Activated CD8-positive, alpha-beta memory T cell treated with anti-CD3 and anti-CD28 coated beads, Interleukin-2, amount 50 U/mL, for 48 hours (primary cell): ENCODE measurements around the gene ASB18.

Source experiments
- DNase-seq: peaks from one replicate; pipeline ENCODE4 v3.0.0-alpha.2; 2020

ASB18 gene

GRCh38 chr2:236240228-236240990, 23.8 kb downstream of the ASB18 start:
- DNase-seq = no peak

GRCh38 chr2:236239276-236240065, 24.7 kb downstream of the ASB18 start:
- DNase-seq = no peak

GRCh38 chr2:236238751-236239150, 25.5 kb downstream of the ASB18 start:
- no peak for DNase-seq

- no peak for DNase-seq
Measured at GRCh38 chr2:236237468-236238190, 26.6 kb downstream of the ASB18 start.

- DNase-seq = no peak
Measured at GRCh38 chr2:236236559-236237452, 27.4 kb downstream of the ASB18 start.

GRCh38 chr2:236229186-236229585, 35.0 kb downstream of the ASB18 start:
- no peak for DNase-seq

GRCh38 chr2:236223675-236224074, 40.5 kb downstream of the ASB18 start:
- no peak for DNase-seq

- no peak for DNase-seq
Measured at GRCh38 chr2:236221798-236222197, 42.4 kb downstream of the ASB18 start.

- no peak for DNase-seq
Measured at GRCh38 chr2:236219411-236219810, 44.8 kb downstream of the ASB18 start.

GRCh38 chr2:236217926-236218325, 46.3 kb downstream of the ASB18 start:
- no peak for DNase-seq

GRCh38 chr2:236216711-236217110, 47.5 kb downstream of the ASB18 start:
- no peak for DNase-seq

GRCh38 chr2:236215761-236216333, 48.4 kb downstream of the ASB18 start:
- no peak for DNase-seq

- DNase-seq = no peak
Measured at GRCh38 chr2:236215196-236215595, 49.0 kb downstream of the ASB18 start.

GRCh38 chr2:236214376-236214995, 49.7 kb downstream of the ASB18 start:
- DNase-seq = no peak

GRCh38 chr2:236211296-236211695, 52.9 kb downstream of the ASB18 start:
- DNase-seq = no peak

GRCh38 chr2:236210536-236210935, 53.7 kb downstream of the ASB18 start:
- DNase-seq = no peak

- no peak for DNase-seq
Measured at GRCh38 chr2:236209996-236210395, 54.2 kb downstream of the ASB18 start.

GRCh38 chr2:236209535-236209934, 54.7 kb downstream of the ASB18 start:
- no peak for DNase-seq

- DNase-seq = no peak
Measured at GRCh38 chr2:236208019-236208926, 55.9 kb downstream of the ASB18 start.

GRCh38 chr2:236207472-236207871, 56.7 kb downstream of the ASB18 start:
- no peak for DNase-seq
